NCI-H446 treated with DMSO at 0.1 percent for 48 hours (cell line): ENCODE data around the gene SIAE.

ENCODE experiments used
- DNase-seq: peaks from one replicate; lab custom pipeline; 2025; lab: John Stamatoyannopoulos, UW

Gene SIAE

GRCh38 chr11:124662106-124662505, 11.4 kb downstream of the SIAE start:
- no peak for DNase-seq

- DNase-seq, result no peak
These were observed 12.0 kb downstream of the SIAE start for GRCh38 chr11:124661553-124661952.

- no peak for DNase-seq
These were observed 14.6 kb downstream of the SIAE start for GRCh38 chr11:124658986-124659385.

GRCh38 chr11:124658501-124658900, 15.0 kb downstream of the SIAE start:
- no peak for DNase-seq

- DNase-seq, result no peak
These were observed 15.6 kb downstream of the SIAE start for GRCh38 chr11:124657904-124658303.

- DNase-seq, result no peak
These were observed 16.5 kb downstream of the SIAE start for GRCh38 chr11:124656774-124657630.

GRCh38 chr11:124648610-124649009, 24.9 kb downstream of the SIAE start:
- DNase-seq, result no peak

- no peak for DNase-seq
These were observed 27.4 kb downstream of the SIAE start for GRCh38 chr11:124646148-124646547.

- DNase-seq, result peak; percentile 62
These were observed 28.9 kb downstream of the SIAE start for GRCh38 chr11:124644426-124645280.

GRCh38 chr11:124643605-124644425, 29.7 kb downstream of the SIAE start:
- DNase-seq, result no peak

- no peak for DNase-seq
These were observed 30.4 kb downstream of the SIAE start for GRCh38 chr11:124643042-124643604.

- DNase-seq, result no peak
These were observed 30.9 kb downstream of the SIAE start for GRCh38 chr11:124642628-124643027.

GRCh38 chr11:124640666-124641065, 32.9 kb downstream of the SIAE start:
- DNase-seq, result no peak

GRCh38 chr11:124639186-124639585, 34.4 kb downstream of the SIAE start:
- DNase-seq, result no peak

GRCh38 chr11:124638500-124638899, 35.0 kb downstream of the SIAE start:
- no peak for DNase-seq

GRCh38 chr11:124635932-124636331, 37.6 kb downstream of the SIAE start:
- DNase-seq, result no peak

- DNase-seq, result no peak
These were observed 40.2 kb downstream of the SIAE start for GRCh38 chr11:124633355-124633754.

GRCh38 chr11:124629961-124630360, 43.6 kb downstream of the SIAE start:
- DNase-seq, result no peak

- no peak for DNase-seq
These were observed 46.0 kb downstream of the SIAE start for GRCh38 chr11:124627546-124627945.

- DNase-seq, result no peak
These were observed 47.9 kb downstream of the SIAE start for GRCh38 chr11:124625504-124626168.

- no peak for DNase-seq
These were observed 49.5 kb downstream of the SIAE start for GRCh38 chr11:124623861-124624525.
